GM21576 (cell line): ENCODE measurements around the gene CELA3B.
"Not testable (repeated sequence)": the region's sequence is repeated elsewhere in the genome, so short reads cannot be mapped to it uniquely, and the experiment has no call there.

Experiments
- ATAC-seq: cut with Tn5 transposase; IDR thresholded peaks from one replicate; pipeline ENCODE4 v1.9.1; 2021; ENCODE audit warnings: mild to moderate bottlenecking, moderate library complexity; ENCODE audit not compliant: unreplicated experiment

CELA3B gene

DNA sequence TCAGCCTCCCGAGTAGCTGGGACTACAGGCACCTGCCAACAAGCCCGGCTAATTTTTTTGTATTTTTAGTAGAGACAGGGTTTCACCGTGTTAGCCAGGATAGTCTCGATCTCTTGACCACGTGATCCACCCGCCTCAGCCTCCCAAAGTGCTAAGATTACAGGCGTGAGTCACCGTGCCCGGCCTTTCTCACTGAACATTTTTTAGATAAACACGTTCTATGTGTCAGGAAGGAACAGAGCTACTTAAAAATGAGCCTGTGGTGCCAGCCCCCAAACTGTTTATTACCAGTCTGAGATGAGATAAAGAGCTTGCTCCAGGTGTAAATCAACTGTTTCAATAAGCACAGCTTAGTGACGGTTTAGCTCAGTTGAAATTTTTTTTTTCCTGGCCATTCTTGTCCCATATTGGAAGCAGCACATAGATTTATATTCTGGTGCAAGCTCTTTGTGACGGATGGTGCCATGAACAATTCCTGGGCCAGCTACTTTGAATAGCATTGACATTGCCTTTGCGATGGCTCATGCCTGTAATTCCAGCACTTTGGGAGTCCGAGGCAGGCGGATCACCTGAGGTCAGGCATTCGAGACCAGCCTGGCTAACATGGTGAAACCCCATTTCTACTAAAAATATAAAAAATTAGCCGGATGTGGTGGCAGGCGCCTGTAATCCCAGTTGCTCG is 33.7 kb upstream of the CELA3B start:
- not testable (repeated sequence) for ATAC-seq

DNA sequence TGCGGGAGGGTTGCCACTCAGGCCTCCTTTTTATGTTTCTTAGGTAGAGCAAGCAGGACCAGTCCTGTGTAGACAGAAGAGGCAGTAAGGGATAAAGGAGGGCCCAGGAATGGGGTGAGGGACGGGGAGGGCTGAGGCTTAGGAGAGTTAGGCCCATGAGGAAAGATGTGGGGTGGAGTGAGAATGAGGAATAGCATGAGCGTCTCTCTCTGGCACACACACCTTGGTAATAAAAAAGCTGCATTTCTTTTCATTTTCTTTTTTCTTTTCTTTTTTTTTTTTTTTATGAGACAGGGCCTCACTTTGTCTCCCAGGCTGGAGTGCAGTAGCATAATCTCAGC is 32.1 kb upstream of the CELA3B start:
- ATAC-seq, result no peak

DNA sequence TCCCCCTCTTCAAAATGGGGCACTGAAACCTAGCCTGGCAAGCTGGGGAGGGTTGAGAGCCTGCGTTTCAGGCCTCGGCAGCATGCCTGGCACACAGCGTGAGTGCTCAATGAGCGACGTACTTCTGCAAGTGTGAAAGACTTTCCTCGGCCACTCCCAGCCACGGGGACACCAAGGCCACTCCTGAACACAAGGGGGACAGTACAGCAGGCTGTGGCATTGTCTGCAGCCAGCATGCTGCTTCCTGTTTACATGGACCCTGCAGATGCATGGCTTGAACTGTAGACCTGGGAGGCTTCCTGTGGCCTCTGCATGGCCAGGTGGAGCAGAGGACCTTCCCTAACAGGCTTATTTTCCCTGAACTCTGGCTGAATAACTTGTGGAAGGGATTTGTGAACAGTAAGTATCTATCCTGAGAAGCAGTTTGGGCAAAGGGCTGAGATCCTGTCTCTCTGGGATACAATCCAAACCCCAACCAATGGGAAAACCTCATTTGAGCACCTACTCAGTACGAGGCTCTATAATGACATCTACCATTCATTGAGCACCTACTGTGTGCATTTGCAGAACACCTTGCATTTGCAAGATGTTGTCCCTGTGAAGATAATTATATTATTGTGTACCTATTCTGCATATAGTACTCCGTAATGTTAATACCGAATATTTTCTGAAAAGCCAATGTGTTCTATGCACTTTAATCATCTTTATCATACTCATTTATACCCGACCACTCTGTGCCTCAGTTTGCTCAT is 29.8 kb upstream of the CELA3B start:
- no peak for ATAC-seq

DNA sequence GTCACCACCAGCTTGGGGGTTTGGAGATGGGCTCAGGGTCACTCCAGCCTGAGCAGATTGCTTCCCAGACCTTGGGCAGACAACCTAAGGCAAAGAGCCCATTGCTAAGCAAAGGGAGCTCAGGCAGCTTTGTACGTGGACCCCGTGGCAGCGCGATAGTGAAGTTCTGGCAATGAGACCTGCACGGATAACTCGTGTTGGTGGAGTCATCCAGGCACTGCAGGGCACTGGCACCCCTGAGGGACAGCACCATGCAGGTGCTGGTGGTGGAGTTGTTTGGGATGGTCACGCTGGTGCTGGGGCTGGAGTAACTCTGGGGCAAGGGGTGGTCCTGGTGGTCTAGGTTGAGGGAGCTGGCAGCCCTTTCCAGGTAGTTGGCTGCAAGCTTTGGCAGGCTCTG is 26.1 kb upstream of the CELA3B start:
- no peak for ATAC-seq

DNA sequence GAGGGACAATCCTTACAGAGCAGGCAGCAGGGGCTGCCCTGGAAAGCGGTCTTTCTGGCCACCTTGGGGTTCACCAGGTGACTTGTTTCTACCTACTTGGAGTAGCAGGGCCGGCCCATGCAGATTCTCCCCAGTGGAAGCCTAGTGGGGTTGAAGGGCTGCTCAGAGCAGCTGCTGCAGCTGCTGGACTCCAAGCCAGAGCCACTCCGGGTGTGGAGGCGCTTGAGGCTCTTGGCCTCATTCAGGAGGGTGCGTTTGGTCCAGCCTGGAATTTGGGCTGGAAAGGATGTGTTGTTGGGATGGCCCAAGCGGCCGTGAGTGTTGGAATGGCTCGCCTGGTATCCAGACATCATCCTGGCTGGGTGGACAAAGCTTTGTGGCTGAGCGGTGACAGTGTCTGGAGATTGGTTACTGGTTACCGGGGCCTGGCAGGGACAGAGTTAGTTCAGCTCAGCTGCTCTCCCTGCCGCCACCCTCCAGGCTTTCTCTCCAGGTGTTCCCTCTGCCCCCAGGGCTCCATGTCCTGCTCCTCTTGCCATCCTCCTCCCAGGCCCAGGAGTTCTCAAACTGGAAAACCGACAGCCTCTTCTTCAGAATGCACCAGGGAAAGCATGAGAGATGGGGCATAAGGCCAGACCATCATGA is 25.5 kb upstream of the CELA3B start:
- ATAC-seq, result no peak

DNA sequence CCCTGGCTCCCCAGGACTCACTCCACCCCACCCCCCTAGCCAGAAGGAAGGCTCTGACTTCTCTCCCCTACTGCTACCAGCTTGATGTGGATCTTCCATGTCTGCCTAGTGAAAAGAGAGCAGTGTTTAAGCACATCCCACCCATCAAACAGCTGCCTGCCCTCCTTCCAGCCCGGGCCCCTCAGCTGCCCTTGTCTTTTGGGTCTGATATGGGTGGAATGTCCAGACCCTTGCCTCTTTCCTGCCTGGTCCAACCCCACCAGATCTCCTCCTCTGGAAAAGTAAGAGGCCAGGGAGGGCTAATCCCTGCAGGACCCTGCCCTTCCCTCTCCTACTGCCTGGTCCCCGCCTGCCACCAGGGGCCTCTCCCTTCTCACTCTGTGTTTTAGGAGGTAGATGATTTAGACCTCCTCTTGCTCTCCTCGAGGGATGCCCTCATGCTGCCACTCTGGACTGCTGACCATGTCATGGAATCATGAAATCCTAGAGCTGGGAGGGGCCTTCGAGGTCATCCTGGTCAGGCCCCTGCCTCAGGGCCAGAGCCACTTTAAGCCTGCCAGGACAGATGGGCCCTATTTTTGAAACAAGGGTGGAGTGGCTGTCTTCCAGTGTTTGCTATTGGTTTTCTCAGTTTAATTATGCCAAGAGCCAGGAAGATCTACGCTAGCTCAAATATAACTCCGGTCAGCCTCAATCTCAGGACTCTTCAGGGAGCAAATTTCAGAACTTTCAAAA is 23.9 kb upstream of the CELA3B start:
- ATAC-seq, result no peak

DNA sequence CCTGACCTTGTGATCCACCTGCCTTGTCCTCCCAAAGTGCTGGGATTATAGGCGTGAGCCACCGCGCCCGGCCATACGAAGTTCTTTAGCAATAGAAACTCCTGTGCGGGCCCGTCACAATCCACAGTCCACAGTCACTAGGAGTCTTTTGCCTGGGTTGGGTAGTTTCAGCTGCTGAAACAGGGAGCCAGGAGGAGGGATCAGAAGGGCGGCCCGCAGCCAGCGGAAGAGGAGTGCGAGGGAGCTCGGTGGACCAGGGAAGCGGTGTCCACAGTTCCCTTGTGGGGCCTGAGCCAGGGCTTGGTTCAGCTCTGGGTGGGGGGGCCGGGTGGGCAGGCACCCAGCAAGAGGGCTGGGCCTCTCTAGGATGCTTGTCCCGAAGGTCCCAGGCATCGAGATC is 21.8 kb upstream of the CELA3B start:
- ATAC-seq, result no peak

DNA sequence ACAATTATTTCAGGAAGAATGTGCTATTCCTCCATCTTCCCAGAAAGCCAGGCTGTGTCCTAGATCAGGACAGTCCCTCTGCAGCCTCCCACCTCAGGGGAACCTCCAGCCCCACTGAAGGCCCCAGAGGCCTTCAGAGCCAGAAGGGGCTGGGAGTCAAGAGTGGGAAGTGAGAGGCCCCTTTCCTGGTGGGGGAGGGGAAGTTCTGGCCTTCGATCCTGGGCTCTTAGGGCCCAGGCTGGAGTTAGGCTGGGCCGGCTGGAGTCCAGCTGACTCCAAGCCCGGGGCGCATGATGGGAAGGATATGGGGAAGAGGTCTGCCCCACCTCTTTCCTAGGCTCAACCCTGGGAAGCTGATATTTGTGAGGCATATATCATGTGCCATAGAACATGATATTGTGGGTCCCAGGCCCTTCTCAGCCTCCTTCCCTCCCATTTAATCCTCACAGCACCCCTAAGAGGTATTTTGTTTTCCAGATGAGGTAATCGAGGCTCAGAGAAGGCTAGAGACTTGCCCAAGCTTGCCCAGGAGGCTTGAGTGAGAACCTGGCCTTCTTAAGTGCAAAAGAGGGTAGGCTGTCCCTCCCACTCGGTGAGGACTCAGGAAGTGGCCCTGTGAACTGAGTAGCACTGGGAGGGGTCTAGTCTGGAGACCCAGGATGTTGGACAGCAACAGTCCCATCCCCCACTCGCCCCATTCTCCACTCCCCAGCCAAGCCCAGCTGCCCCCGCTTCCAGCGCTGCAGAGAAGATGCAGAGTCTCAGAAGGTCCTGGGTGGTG is 21.1 kb upstream of the CELA3B start:
- no peak for ATAC-seq

DNA sequence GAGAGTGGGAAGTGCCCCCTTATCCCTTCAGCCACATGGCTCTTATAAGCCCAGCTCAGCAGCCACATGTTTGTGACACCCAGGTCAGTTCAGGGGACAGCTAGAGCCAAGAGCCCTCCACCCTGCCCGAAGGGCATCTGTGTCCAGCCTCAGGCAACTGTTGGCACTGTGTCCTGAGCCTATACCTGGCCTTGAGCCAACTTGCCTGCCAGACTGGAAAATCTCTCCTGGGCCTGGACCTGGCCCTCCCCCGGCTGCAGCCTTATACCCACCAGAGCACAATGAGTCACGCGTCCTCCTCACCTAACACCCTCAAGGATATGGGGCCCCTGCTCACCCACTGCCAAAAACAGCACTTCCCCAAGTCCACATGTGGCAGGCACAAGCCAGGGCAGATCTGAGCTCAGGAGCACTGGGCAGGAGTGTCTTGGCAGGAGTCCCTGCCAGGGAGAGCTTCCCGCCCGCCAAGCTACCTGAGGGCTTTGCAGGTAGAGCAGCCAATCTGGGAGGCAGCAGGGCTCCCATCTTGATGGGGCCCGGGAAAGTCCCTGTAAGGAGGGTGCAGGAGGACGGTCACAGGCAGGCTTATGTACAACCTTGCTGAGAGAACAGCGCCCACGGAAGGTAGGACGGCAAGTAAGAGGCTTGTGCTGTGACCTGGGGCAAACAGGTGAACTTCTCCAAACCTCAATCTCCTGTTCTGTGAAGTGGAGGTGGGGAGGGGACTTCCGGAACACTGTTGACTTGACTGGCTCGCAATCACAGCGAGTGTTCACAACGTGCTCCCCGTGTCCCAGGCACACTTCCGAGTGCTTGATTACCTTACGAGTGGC is 19.9 kb upstream of the CELA3B start:
- no peak for ATAC-seq

DNA sequence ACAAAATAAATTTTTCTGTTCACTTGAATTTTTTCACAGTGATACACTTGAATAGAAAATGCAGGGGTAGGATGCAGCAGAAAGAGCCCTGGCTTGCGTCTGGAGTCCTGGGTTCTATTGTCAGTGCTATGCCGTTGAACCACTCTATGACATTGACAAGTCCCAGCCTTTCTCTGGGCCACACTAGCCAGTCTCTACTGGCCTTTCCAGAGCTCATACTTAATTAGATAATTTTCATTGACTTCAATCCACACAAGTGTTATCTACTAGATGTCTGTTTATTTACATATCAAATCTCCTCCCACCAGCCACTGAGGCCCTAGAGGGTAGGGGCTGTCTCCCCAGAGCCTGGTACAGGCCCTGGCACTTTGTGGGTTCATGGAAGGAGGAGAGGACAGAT is 15.5 kb upstream of the CELA3B start:
- ATAC-seq, result no peak

DNA sequence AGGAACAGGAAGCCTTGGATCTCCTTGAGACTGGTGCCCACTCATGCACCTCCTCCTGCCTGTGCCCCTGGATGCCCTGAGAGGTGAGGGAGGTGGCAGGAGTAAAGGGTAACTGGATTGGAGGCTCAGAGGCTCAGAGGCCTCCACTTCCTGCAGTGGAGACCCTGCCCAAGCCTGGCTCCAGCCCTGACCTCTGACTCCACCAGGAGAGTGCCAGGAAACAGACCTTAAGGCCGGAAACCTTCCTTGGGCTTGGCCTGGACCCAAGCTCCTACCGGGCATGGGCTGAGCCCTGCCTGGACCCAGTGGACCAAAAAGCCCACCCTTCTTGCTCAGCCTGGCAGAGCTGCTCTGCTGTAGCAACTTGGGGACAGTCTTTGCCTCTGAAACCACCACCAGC is 15.0 kb upstream of the CELA3B start:
- no peak for ATAC-seq

DNA sequence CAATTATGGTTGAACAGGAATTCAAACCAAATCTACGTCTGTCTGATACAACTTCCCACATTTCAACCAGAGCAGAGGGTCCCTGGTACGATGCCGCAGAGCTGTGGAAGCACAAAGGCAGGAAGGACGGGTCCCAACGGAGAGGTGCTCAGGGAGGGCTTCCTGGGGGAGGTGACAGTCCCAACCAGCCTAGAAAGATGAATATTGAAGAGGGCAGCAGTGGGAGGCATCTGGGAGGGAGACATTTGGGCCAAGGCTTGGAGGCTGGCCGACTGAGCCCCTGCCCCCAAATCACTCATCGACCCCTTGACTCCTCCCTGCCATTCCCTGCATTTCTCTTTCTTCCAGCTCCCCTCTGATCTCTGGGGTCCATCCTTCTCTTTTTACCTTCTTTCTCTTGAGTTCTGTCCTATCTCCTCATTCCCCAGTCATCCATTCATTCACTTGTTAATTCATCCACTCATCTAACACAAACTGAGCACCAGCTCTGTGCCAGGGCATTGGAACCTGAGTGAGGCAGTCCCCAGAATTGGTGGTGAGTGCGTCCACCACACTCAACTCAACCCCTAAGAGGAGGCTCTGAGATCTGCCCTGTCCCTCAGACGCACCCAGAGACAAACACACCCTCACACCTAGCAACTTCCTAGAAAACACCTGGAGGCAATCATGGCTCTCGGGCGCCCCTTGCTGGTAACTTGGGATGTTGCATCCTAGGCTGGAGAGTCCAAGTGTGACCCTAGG is 13.2 kb upstream of the CELA3B start:
- no peak for ATAC-seq

DNA sequence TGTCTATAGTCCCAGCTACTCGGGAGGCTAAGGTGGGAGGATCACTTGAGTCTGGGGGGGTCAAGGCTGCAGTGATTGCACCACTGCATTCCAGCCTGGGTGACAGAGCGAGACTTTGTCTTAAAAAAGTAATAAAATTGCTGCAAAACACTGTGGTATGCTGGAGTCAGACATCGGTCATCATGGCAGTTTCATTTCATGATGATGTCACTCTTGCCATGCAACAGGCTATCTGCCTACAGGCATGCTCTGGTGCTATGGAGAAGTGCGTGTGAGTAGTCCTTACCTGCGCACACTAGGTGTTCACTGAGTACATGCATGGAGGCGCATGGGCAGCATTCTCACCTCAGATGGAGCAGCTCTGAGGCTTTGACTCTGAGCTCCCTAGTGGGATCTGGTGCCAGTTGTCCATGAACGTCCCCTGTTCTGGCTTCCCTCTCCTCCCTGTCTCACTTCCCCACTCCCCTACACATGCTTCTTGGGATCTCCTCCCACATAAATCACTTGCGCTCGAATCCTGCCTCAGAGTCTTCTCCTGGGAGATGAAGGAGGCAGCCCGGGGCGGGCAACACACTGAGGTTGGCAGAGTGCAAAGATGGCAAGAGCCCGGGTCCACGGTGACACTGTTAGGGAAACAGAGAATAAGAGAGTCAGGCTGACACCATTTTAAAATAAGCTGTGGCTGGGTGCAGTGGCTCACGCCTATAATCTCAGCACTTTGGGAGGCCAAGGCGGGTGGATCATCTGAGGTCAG is 10.4 kb upstream of the CELA3B start:
- ATAC-seq, result no peak

DNA sequence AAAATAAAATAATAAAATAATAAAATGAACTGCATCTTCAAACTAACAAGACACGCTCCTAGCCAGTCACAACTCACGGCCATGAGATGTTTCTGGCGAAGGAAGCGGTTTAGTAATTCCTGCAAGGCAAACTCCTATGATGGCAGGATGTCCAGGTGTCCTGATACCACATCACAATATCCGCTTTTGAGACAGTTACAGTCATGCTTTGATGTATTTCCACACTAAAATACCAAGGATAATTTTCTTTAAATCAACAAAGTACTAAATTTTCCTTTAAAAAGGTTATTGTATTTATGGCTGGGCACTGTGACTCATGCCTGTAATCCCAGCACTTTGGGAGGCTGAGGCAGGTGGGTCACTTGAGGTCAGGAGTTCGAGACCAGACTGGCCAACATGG is 9.6 kb upstream of the CELA3B start:
- ATAC-seq, result not testable (repeated sequence)

DNA sequence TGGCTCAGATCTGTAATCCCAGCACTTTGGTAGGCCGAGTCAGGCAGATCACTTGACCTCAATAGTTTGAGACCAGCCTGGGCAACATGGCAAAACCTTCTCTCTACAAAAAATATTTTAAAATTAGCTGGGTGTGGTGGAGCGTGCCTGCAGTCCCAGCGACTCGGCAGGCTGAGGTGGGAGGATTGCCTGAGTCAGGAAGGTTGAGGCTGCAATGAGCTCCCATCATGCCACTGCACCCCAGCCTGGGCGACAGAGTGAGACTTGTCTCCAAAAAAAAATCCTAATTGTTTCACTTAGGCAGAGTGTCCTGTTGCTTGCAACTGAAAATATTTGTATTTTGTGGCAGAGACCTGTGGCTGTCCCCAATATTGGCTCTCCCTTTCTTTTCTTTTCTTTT is 7.8 kb upstream of the CELA3B start:
- not testable (repeated sequence) for ATAC-seq

DNA sequence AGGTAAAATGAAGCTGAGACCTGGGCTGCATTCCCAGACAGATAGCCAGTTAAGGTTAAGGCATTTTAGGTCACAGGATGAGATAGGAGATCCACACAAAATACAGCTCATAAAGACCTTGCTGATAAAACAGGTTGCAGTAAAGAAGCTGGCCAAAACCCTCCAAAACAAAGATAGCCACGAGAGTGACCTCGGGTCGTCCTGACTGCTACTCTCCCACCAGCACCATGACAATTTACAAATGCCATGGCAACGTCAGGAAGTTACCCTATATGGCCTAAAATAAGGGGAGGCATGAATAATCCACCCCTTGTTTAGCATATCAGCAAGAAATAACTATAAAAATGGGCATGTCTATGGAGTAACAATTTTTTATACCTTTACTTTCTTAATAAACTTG is 6.3 kb upstream of the CELA3B start:
- ATAC-seq, result not testable (repeated sequence)

DNA sequence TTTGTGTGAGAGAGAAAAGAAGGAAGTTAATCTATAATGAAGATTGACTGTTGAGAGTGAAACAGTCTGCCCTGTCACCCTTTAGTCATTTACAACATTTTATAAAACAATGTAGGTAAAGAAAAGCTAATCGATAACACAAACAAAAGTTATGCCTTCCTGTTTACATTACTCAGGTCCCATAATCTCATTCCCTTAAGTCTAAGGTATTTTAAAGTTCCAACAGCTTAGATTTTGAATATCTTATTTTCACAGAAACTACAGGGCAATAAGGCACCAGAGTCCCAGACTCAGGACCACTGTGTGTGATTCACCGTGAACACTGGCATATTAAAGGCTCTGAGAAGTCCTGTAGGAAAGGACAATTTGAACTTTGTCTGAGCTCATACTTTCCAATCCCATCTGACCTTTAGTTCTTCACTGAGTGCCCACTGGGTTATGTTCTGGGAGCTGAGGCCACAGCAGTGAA is 3.8 kb upstream of the CELA3B start:
- not testable (repeated sequence) for ATAC-seq

DNA sequence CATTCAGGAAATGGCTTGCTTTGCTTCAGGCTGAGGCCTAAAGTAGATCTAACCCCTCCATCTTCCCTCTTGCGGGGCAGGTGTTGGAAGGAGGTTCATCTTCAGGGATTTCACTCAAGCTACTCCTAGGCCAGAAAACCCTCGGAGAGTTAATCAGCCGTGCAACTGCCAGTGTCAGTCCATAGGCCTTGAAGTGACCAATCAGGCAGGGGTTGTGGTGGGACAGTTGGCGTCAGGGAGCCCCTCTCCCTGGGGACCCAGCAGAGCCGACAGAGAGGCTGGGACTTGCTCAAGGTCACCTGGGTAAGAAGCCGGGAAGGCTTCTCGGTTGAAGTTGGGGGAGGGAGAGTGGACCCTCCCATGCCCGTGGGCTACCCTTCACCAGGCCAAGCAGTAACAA is 2.9 kb upstream of the CELA3B start:
- ATAC-seq, result not testable (repeated sequence)
